ENCODE data around the gene SNX11.
"Not testable (repeated sequence)": the region's sequence is repeated elsewhere in the genome, so short reads cannot be mapped to it uniquely, and the experiment has no call there.

The SNX11 gene

GRCh38 chr17:48107137-48108055, at the start of gene SNX11:
TSS of gene SNX11 (plus strand) at chr17:48107766. CDS start at chr17:48112044, 4,278 bp downstream.
- DNase-seq: peak; percentile 85 to 99 (median 94)
- intact Hi-C loops (cut with DNase I): no loop called here

- peak in 1 of 10 donors; percentile 57 for DNase-seq
- intact Hi-C loops (cut with DNase I): no loop called here
These were observed 49.0 kb upstream of the SNX11 start for GRCh38 chr17:48058393-48059124.

- DNase-seq: peak in 3 of 10 donors; percentile 78 to 82 (median 81)
These were observed 48.4 kb upstream of the SNX11 start for GRCh38 chr17:48059125-48059668.

GRCh38 chr17:48060249-48060648, 47.3 kb upstream of the SNX11 start:
- DNase-seq: peak in 1 of 10 donors; percentile 57
- intact Hi-C loops (cut with DNase I): no loop called here

More at GRCh38 chr17:48059125-48059668, 48.4 kb upstream of the SNX11 start:
- intact Hi-C loops (cut with DNase I): no loop called here

GRCh38 chr17:48062273-48062672, 45.3 kb upstream of the SNX11 start:
- no peak for DNase-seq

GRCh38 chr17:48064638-48065037, 42.9 kb upstream of the SNX11 start:
- intact Hi-C loops (cut with DNase I): no loop called here
- DNase-seq: no peak

More at GRCh38 chr17:48062273-48062672, 45.3 kb upstream of the SNX11 start:
- intact Hi-C loops (cut with DNase I): no loop called here

GRCh38 chr17:48066192-48066591, 41.4 kb upstream of the SNX11 start:
- intact Hi-C loops (cut with DNase I): no loop called here
- no peak for DNase-seq

GRCh38 chr17:48066656-48067055, 40.9 kb upstream of the SNX11 start:
- DNase-seq: no peak
- intact Hi-C loops (cut with DNase I): no loop called here

GRCh38 chr17:48067245-48067644, 40.3 kb upstream of the SNX11 start:
- intact Hi-C loops (cut with DNase I): no loop called here
- no peak for DNase-seq

GRCh38 chr17:48067808-48068207, 39.8 kb upstream of the SNX11 start:
- intact Hi-C loops (cut with DNase I); DNase-seq: not testable (repeated sequence)

GRCh38 chr17:48068491-48068961, 39.0 kb upstream of the SNX11 start:
- peak in 1 of 10 donors; percentile 1 for DNase-seq
- intact Hi-C loops (cut with DNase I): no loop called here

- intact Hi-C loops (cut with DNase I): no loop called here
- no peak for DNase-seq
These were observed 37.4 kb upstream of the SNX11 start for GRCh38 chr17:48070195-48070594.

- intact Hi-C loops (cut with DNase I): no loop called here
- DNase-seq: no peak
These were observed 35.9 kb upstream of the SNX11 start for GRCh38 chr17:48071654-48072053.

- peak in 1 of 10 donors; percentile 51 for DNase-seq
- intact Hi-C loops (cut with DNase I): not testable (repeated sequence)
These were observed 34.8 kb upstream of the SNX11 start for GRCh38 chr17:48072811-48073210.

- peak in 1 of 10 donors; percentile 14 for DNase-seq
- intact Hi-C loops (cut with DNase I): loop anchor here (1.0 kb wide), 1 partner anchor 47 kb away; no protein-coding TSS in a partner anchor
These were observed 33.9 kb upstream of the SNX11 start for GRCh38 chr17:48073566-48074094.

GRCh38 chr17:48074322-48075081, 33.1 kb upstream of the SNX11 start:
- DNase-seq: peak in 7 of 10 donors; percentile 57 to 89 (median 70)
- intact Hi-C loops (cut with DNase I): loop anchor here (1.0 kb wide), 1 partner anchor 48 kb away; no protein-coding TSS in a partner anchor

GRCh38 chr17:48077152-48077551, 30.4 kb upstream of the SNX11 start:
- DNase-seq: peak in 1 of 10 donors; percentile 10
- intact Hi-C loops (cut with DNase I): not testable (repeated sequence)

GRCh38 chr17:48081858-48082257, 25.7 kb upstream of the SNX11 start:
- no peak for DNase-seq
- intact Hi-C loops (cut with DNase I): loop anchor here (5.0 kb wide), 1 partner anchor 50 kb away; no protein-coding TSS in a partner anchor

- intact Hi-C loops (cut with DNase I): loop anchor here (5.0 kb wide), 1 partner anchor 47 kb away; no protein-coding TSS in a partner anchor
- DNase-seq: no peak
These were observed 22.6 kb upstream of the SNX11 start for GRCh38 chr17:48084932-48085331.
